Measurements from ENCODE around the gene GLOD4. TPM values are rescaled to one million over a fixed set of nuclear protein-coding genes. Genes with fewer than 3 reads are reported as not detected.

Gene GLOD4
- polyA plus RNA-seq, 3 donors = 41.8 to 50.7 (median 50.6) TPM

GRCh38 chr17:726271-726919 lies 55.7 kb downstream of the GLOD4 start:
- 81% methylated on average over 10 of the region's 20 CpGs for WGBS (ENCODE audit: insufficient coverage)
- Histone ChIP-seq H4K20me1 (ENCODE audit: insufficient read depth, low read length) (no peaks in the 10 kb centered on the region), H3K4me1 (ENCODE audit: control insufficient read depth in 1 of 2, insufficient read depth in 2 of 2, low read length in 2 of 2) (no peaks in the 10 kb centered on the region), H3K9me3 (replicated peaks in 1 of 2; ENCODE audit: control insufficient read depth in 1 of 2, insufficient read depth in 1 of 2, low read length in 2 of 2) (no peaks in the 10 kb centered on the region), H3K27me3 (ENCODE audit: control insufficient read depth in 2 of 2, insufficient read depth in 2 of 2, low read length in 2 of 2) (peaks cover 6 to 14% of the 10 kb centered on the region in 2 donors), H2AFZ (ENCODE audit: insufficient read depth, low read depth, low read length, poor library complexity, severe bottlenecking) (no peak overlapping the region), H3K9ac (ENCODE audit: insufficient read depth, low read length, poor library complexity, severe bottlenecking) (no peak overlapping the region), H3K27ac (ENCODE audit: low read depth in 1 of 2, low read length in 2 of 2) (no peak overlapping the region), H3K36me3 (replicated peaks in 1 of 2; ENCODE audit: control insufficient read depth in 1 of 2, insufficient read depth in 2 of 2, low read length in 2 of 2) (no peaks in the 10 kb centered on the region), H3K79me2 (ENCODE audit: insufficient read depth, low read length) (no peaks in the 10 kb centered on the region), H3K4me3 (replicated peaks in 1 of 3; ENCODE audit: low read depth in 2 of 3, low read length in 3 of 3) (no peak overlapping the region), H3K4me2 (replicated peaks; ENCODE audit: extremely low read depth, low read length, poor library complexity, severe bottlenecking) (no peak overlapping the region)
- DNase-seq = no peak
- no peak overlapping the region for H3K4me3 Mint-ChIP-seq
- H3K36me3 Mint-ChIP-seq = no peaks in the 10 kb centered on the region
- no peak overlapping the region for H3K27ac Mint-ChIP-seq
- H3K9me3 Mint-ChIP-seq = peaks cover 0 to 5% (median 1%) of the 10 kb centered on the region in 7 donors
- peaks cover under 1% of the 10 kb centered on the region for H3K4me1 Mint-ChIP-seq
- peaks cover 12 to 24% (median 14%) of the 10 kb centered on the region in 3 donors for H3K27me3 Mint-ChIP-seq (ENCODE audit: low read depth in 3 of 3)
- intact Hi-C loops (cut with micrococcal nuclease) = no loop called here
- no peak for TF ChIP-seq CTCF (IDR thresholded peaks at IDR 0.05)

- Mint-ChIP-seq H3K27ac (no peak overlapping the region), H3K27me3 (ENCODE audit: low read depth in 3 of 3) (peaks cover 6 to 18% (median 8%) of the 10 kb centered on the region in 3 donors), H3K4me1 (no peaks in the 10 kb centered on the region), H3K36me3 (no peaks in the 10 kb centered on the region), H3K4me3 (no peak overlapping the region), H3K9me3 (peaks cover 0 to 3% (median 1%) of the 10 kb centered on the region in 7 donors)
- Histone ChIP-seq H3K36me3 (replicated peaks in 1 of 2; ENCODE audit: control insufficient read depth in 1 of 2, insufficient read depth in 2 of 2, low read length in 2 of 2) (no peaks in the 10 kb centered on the region), H4K20me1 (ENCODE audit: insufficient read depth, low read length) (no peaks in the 10 kb centered on the region), H3K79me2 (ENCODE audit: insufficient read depth, low read length) (no peaks in the 10 kb centered on the region), H3K9ac (ENCODE audit: insufficient read depth, low read length, poor library complexity, severe bottlenecking) (no peak overlapping the region), H2AFZ (ENCODE audit: insufficient read depth, low read depth, low read length, poor library complexity, severe bottlenecking) (no peak overlapping the region), H3K4me2 (replicated peaks; ENCODE audit: extremely low read depth, low read length, poor library complexity, severe bottlenecking) (no peak overlapping the region), H3K27me3 (ENCODE audit: control insufficient read depth in 2 of 2, insufficient read depth in 2 of 2, low read length in 2 of 2) (peaks cover under 1 to 8% of the 10 kb centered on the region in 2 donors), H3K4me3 (replicated peaks in 1 of 3; ENCODE audit: low read depth in 2 of 3, low read length in 3 of 3) (no peak overlapping the region), H3K27ac (ENCODE audit: low read depth in 1 of 2, low read length in 2 of 2) (no peak overlapping the region), H3K4me1 (ENCODE audit: control insufficient read depth in 1 of 2, insufficient read depth in 2 of 2, low read length in 2 of 2) (no peaks in the 10 kb centered on the region), H3K9me3 (replicated peaks in 1 of 2; ENCODE audit: control insufficient read depth in 1 of 2, insufficient read depth in 1 of 2, low read length in 2 of 2) (no peaks in the 10 kb centered on the region)
- intact Hi-C loops (cut with micrococcal nuclease) = no loop called here
- 92% methylated on average over 2 of the region's 12 CpGs for WGBS (ENCODE audit: insufficient coverage)
- no peak for DNase-seq
- TF ChIP-seq CTCF (IDR thresholded peaks at IDR 0.05) = no peak
Observed at GRCh38 chr17:725746-726145, 56.3 kb downstream of the GLOD4 start.
